ENCODE measurements around the gene C5AR2.
"Not testable (repeated sequence)": the region's sequence is repeated elsewhere in the genome, so short reads cannot be mapped to it uniquely, and the experiment has no call there.

Gene C5AR2

DNA sequence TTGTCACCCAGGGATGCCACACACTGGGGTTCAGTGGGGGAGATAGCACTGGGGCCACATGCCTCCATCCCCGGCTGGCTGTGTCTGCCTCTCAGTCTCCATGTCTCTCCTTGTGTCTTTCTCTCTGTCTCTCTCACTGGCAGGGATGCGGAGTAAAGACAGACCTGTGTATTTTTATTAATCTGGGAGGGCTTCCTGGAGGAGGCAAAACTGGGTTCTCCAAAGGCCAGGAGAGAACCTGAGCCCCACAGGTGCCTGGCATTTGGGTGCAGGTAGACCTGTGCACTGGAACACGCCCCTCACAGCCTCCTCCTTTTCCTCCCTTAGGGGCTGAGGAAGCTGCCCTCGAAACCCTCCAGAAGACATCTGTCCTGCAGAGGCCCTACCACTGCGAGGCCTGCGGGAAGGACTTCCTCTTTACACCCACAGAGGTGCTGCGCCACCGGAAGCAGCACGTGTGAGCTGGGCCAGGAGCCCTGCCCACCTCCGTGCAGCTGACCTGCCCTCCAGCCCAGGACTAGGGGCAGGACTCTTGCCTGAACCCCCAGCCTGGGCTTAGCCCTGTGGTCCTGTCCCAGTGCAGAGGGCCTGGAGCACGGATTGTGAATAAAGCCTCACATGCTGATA, 49.8 kb downstream of the C5AR2 start:
- TF ChIP-seq, protein P1, sequence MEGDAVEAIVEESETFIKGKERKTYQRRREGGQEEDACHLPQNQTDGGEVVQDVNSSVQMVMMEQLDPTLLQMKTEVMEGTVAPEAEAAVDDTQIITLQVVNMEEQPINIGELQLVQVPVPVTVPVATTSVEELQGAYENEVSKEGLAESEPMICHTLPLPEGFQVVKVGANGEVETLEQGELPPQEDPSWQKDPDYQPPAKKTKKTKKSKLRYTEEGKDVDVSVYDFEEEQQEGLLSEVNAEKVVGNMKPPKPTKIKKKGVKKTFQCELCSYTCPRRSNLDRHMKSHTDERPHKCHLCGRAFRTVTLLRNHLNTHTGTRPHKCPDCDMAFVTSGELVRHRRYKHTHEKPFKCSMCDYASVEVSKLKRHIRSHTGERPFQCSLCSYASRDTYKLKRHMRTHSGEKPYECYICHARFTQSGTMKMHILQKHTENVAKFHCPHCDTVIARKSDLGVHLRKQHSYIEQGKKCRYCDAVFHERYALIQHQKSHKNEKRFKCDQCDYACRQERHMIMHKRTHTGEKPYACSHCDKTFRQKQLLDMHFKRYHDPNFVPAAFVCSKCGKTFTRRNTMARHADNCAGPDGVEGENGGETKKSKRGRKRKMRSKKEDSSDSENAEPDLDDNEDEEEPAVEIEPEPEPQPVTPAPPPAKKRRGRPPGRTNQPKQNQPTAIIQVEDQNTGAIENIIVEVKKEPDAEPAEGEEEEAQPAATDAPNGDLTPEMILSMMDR (conservative IDR thresholded peaks at IDR 0.05): no peak
- H3K27ac ChIP-seq: no peak overlapping the region

DNA sequence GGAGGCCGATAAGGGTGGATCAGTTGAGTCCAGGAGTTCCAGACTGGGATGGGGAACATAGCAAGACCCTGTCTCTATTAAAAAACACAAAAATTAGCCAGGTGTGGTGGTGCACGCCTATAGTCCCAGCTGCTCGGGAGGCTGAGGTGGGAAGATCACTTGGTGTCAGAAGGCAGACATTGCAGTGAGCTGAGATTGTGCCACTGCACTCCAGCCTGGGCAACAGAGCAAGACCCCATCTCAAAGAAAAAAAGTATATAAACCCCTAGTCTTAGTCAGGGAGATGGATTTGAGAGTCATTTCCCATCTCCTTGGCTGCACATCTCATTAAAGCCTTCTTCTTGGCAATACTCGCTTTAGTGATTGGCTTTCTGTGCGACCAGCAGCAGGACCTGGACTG, 51.9 kb downstream of the C5AR2 start:
- H3K27ac ChIP-seq: not testable (repeated sequence)

DNA sequence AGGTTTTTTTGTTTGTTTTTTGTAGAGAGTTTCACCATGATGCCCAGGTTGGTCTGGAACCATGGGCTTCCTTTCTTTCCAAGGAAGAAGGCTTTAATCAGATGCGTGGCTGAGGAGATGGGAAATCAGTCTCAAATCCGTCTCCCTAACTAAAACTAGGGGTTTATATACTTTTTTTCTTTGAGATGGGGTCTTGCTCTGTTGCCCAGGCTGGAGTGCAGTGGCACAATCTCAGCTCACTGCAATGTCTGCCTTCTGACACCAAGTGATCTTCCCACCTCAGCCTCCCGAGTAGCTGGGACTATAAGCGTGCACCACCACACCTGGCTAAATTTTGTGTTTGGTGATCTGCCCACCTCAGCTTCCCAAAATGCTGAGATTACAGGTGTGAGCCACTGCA, 52.6 kb downstream of the C5AR2 start:
- not testable (repeated sequence) for H3K27ac ChIP-seq

DNA sequence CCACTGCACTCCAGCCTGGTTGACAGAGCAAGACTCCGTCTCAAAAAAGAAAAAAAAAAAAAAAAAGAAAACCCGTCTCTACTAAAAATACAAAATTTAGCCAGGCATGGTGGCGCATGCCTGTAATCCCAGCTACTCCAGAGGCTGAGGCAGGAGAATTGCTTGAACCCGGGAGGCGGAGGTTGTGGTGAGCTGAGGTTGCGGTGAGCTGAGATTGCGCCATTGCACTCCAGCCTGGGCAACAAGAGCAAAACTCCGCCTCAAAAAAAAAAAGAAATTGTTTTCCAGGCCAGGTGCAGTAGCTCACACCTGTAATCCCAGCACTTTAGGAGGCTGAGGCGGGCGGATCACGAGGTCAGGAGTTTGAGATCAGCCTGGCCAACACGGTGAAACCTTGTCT, 54.6 kb downstream of the C5AR2 start:
- not testable (repeated sequence) for H3K27ac ChIP-seq

DNA sequence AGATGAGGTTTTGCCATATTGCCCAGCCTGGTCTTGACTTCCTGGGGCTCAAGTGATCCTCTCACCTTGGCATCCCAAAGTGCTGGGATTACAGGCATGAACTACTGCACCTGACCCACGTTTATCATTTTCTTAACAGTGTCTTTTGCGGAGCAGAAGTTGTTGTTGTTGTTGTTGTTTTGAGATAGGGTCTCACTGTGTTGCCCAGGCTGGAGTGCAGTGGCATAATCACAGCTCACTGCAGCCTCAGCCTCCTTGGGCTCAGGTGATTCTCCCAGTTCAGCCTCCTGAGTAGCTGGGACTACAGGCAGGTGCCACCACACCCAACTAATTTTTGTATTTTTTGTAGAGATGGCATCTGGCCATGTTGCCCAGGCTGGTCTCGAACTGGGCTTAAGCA, 55.6 kb downstream of the C5AR2 start:
- not testable (repeated sequence) for H3K27ac ChIP-seq

DNA sequence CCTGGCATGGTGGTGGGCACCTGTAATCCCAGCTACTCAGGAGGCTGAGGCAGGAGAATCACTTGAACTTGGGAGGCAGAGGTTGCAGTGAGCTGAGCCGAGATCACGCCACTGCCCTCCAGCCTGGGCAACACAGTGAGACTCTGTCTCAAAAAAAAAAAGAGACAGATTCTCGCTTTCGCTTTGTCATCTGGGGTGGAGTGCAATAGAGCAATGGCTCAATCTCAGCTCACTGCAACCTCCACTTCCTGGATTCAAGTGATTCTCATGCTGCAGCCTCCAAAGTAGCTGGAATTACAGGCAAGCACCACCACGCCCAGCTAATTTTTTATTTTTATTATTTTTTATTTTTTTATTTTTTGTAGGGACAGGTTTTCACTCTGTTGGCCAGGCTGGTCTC, 56.7 kb downstream of the C5AR2 start:
- not testable (repeated sequence) for H3K27ac ChIP-seq

DNA sequence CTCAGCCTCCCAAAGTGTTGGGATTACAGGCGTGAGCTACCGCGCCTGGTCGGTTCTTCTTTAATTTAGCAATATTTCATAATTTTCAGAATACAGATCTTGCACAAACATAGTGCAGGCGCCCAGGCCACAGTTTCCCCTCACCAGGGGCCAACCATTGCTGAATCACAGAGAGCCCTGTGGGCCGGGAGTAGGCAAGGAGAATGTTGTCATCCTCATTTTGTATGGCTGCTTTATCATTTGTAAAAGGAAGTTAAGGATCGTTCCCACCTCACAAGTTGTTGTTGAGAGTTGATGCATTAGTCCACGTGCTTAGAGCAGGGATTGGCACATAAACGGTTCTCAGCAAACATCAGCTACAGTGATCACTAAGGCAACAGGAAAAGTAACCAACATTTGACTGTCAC, 57.2 kb downstream of the C5AR2 start:
- TF ChIP-seq, protein P1 (conservative IDR thresholded peaks at IDR 0.05): no peak

DNA sequence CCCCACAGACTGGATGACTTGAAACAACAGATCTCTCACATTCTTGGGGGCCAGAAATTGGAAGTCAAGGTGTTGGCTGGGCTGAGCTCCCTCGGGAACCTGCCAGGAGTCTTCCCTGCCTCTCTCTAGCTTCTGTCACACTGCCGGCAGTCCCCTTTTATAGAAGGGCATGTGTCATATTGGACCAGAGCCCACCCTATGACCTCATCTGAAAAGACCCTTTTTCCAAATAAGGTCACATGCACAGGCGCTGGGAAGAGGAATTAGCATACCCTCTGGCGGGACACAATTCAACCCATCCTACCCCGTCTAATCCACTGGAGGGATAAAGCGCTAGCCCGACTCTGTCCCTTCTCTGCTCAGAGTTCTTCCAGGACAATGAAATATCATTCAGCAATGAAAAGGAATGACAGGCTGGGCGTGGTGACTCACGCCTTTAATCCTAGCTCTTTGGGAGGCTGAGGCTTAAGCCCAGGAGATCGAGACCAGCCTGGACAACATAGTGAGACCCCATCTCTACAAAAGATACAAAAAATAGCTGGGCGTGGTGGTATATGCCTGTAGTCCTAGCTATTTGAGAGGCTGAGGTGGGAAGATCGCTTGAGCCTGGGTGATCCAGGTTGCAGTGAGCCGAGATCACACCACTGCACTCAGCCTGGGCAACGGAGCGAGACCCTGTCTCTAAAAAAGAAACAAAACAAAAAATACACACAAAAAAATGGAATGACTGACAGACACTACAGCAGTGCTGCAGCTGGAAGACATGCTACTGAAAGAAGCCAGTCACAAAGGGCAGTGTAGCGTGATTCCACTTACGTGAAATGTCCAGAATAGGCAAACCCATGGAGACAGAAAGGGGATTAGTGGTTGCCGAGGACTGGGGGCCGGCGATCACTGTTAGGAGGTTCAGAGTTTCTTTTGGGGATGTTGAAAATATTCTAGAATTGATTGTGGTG, 58.8 kb downstream of the C5AR2 start:
- TF ChIP-seq, protein P1 (conservative IDR thresholded peaks at IDR 0.05): no peak
- H3K27ac ChIP-seq: no peak overlapping the region

More for the DNA sequence above, 57.2 kb downstream of the C5AR2 start:
- H3K27ac ChIP-seq: no peak overlapping the region

DNA sequence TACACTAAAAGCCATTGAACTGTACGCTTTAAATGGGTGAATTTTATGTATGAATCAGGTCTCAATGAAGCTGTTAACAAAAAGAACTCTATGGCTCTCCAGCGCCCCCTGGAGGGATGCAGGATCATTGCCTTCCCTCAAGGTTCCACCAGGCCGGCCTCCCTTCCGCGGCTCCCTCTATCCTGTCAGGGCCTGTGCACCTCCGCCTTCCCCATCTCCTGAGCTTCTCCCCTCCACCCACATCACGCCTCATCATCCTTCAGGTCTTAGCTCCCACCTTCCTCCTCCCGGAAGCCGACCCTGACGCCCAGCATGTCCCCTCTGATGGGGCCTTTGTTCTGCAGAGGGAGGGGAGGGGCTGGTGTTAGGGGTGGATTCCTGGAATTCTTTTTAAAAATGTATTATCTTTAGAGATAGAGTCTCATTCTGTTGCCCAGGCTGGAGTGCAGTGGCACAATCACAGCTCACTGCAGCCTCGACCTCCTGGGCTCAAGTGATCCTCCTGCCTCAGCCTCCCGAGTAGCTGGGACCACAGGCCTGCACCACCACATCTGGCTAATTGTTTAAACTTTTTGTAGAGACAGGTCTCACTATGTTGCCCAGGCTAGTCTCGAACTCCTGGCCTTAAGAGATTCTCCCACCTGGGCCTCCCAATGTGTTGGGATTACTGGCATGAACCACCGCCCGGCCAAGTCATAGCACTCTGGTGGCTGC, 59.7 kb downstream of the C5AR2 start:
- TF ChIP-seq, protein P1 (conservative IDR thresholded peaks at IDR 0.05): peak; percentile 95
- H3K27ac ChIP-seq: no peak overlapping the region
